HG03135 (cell line): ENCODE data around the gene KIF20A.
"Not testable (repeated sequence)": the region's sequence is repeated elsewhere in the genome, so short reads cannot be mapped to it uniquely, and the experiment has no call there.

Experiments
- ATAC-seq: cut with Tn5 transposase; IDR thresholded peaks from one replicate; pipeline ENCODE4 v1.9.1; 2021; ENCODE audit warnings: mild to moderate bottlenecking, moderate library complexity; ENCODE audit not compliant: unreplicated experiment

Gene KIF20A

DNA sequence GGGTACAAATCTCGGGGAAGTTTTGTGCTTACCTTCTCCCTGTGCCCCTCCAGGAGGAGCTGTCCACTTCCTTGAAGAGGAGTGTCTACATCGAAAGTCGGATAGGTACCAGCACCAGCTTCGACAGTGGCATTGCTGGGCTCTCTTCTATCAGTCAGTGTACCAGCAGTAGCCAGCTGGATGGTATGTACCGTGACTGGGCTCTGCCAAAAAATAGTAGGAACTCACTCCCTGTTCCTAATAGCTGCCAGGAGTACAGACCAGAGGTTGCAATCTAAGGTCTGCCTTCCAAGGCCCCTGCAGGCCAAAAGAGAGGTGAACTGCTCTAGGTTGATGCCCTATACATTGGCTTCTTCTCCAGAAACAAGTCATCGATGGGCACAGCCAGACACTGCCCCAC lies 3.9 kb downstream of the KIF20A start:
- no peak for ATAC-seq

DNA sequence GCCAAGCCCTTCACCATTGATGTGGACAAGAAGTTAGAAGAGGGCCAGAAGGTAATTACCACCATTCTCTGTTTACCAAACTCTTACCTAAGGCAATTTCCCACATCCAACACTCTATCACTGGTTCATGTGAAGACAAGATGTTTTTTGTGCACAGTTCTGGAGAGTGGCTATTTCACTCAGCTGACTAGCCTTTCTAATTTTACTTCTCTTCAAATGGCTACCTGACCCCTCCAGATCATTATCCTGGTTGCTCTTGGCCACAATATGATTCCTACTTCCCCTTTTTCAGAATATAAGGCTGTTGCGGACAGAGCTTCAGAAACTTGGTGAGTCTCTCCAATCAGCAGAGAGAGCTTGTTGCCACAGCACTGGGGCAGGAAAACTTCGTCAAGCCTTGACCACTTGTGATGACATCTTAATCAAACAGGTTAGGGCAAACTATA lies 7.1 kb downstream of the KIF20A start:
- ATAC-seq: no peak

DNA sequence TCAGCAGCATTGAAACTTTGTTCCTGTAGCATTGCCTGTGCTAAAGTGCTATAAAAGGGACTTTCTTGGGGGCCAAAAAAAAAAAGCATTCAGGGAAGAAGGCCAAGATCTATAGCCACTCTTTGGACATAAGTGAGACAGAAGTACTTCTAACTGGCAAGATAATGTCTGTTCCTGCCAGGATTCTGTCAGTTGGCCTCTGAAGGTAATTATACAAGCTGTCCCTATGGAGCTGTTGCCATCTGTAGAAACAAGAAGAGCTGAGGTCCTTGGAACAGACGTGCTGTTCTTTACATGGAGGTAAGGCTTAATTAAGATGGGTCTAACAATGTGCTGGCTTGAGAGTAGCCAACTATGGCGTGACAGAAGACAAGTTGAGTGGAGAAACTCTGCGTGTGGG lies 9.7 kb downstream of the KIF20A start:
- ATAC-seq: no peak

DNA sequence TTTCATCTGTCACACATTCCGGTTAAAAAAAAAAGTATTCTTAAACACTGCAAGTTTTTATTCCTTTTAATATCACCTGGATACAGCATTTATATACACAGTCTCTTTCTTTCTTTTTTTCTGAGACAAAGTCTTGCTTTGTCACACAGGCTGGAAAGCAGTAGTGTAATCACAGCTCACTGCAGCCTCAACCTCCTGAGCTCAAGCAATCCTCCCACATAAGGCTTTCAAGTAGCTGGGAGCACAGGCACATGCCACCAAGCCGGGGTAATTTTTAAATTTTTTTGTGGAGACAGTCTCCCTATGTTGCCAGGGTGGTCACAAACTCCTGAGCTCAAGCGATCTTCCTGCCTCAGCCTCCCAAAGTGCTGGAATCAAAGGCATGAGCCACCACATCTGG lies 13.9 kb downstream of the KIF20A start:
- no peak for ATAC-seq

GRCh38 chr5:138193859-138194258 lies 14.9 kb downstream of the KIF20A start:
- ATAC-seq: not testable (repeated sequence)

GRCh38 chr5:138210985-138211384 lies 32.1 kb downstream of the KIF20A start:
- no peak for ATAC-seq

DNA sequence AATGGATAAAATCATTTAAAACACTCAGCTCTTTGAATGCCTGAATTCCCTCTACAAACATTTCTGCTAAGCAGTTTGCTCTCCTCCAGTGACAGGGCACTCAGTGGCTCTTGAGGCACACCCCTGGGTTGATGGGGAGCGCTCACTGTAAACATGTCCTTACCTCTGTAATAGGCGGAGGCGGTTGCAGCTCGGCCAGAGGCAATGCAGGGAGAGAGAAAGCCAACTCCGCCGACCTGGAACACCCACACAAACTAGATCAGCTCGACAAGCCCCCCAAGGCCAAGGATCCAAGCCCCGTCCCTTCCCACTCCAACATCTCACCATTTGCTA lies 33.9 kb downstream of the KIF20A start:
- peak; percentile 28 for ATAC-seq

GRCh38 chr5:138213161-138214029 lies 34.5 kb downstream of the KIF20A start, which contains the start of gene CDC23:
Gene CDC23 (minus strand): TSS chr5:138213323. CDS start chr5:138213312, 11 bp downstream.
- peak; percentile 97 for ATAC-seq

DNA sequence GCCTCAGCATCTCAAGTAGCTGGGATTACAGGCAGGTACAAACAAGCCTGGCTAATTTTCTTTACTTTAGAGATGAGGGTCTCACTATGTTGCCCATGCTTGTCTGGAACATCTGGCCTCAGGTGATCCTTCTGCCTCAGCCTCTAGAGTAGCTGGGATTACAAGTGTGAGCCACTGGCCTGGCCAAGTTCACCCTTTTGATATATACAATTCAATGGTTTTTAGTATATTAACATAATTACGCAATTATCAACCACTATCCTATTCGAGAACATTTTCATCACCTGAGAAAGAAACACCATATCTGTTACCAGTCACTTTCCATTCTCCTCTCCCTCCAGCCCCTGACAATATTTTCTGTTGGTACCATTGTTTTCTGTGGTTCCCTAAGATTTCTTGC lies 37.9 kb downstream of the KIF20A start:
- ATAC-seq: no peak

DNA sequence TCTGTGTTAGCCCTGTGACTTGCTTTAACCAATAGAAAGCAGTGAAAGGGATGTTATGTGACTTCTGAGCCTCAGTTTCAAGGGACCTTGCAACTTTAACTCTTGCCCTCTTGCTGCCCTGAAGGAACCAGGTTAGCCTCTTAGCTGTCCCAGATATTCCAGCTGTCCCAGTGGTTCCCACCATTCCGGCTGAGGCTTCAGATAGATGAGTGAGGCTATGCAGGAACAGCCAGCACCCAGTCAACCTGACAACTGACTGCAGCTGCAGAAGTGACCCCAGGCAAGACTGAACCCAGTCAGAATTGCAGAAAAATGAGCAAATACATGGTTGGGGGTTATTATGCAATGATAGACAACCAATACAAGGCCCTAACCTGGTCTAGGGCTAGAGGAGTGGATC lies 44.6 kb downstream of the KIF20A start:
- no peak for ATAC-seq

- no peak for ATAC-seq
Observed at GRCh38 chr5:138224712-138225111, 45.8 kb downstream of the KIF20A start.

DNA sequence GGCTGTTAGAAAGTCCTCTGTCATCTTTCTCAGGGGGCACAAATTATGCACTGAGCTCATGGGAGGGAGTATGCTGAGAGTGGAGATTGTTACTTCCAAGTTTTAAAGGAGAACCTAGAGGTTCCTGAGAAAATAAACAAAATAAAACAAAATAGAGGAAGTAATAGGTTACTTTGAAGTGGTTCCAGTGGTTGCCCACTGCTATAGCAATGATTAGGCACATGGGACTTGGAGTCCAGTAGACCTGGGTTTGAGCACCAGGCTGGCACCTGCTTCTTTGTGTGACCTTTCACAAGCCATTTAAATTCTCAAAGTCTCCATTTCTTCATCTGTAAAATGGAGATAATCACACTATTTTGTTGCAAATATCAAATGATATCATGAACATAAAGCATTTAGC lies 48.0 kb downstream of the KIF20A start:
- no peak for ATAC-seq

DNA sequence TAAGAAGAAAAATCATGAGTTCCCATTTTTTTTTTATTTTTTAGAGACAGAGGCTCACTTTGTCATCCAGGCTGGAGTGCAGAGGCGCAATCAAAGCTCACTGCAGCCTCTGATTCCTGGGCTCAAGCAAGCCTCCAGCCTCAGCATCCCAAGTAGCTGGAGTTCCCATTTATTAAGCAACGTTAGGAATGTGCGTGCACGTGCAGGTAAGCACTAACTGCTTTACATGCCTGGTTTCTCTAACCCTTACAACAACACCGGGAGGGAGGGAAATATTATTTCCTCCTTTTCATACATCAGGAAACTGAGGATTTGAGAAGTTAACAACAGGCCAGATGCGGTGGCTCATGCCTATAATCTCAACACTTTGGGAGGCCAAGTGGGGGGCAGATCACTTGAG lies 50.5 kb downstream of the KIF20A start:
- no peak for ATAC-seq

- no peak for ATAC-seq
Observed at GRCh38 chr5:138230261-138230660, 51.3 kb downstream of the KIF20A start.

GRCh38 chr5:138230981-138231589 lies 52.2 kb downstream of the KIF20A start:
- ATAC-seq: no peak

- ATAC-seq: no peak
Observed at GRCh38 chr5:138233280-138233679, 54.4 kb downstream of the KIF20A start.

DNA sequence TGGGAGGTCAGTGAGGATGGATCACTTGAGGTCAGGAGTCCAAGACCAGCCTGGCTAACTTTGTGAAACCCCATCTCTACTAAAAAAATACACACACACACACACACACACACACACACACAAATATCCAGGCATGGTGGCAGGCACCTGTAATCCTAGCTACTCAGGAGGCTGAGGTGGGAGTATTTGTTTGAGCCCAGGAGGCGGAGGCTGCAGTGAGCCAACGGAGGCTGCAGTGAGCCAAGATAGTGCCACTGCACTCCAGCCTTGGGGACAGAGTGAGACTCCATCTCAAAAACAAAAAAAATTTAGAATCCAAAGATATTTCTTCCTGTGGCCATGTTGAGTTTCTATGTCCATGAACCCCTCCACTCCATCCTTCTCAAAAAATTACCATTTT lies 55.7 kb downstream of the KIF20A start:
- ATAC-seq: no peak
